22Rv1 (cell line): ENCODE results near the gene RASGEF1B.

Source experiments
- CTCF ChIP-seq: fragments of 450-650 bp; IDR thresholded peaks from 2 replicates; pipeline ENCODE4 v1.5.1; 2017; ENCODE audit warnings: mild to moderate bottlenecking
- ZFX ChIP-seq: fragments of 450-650 bp; IDR thresholded peaks from 2 replicates; pipeline ENCODE4 v1.6.1; 2017; ENCODE audit warnings: antibody characterized with exemption, borderline replicate concordance

DNA sequence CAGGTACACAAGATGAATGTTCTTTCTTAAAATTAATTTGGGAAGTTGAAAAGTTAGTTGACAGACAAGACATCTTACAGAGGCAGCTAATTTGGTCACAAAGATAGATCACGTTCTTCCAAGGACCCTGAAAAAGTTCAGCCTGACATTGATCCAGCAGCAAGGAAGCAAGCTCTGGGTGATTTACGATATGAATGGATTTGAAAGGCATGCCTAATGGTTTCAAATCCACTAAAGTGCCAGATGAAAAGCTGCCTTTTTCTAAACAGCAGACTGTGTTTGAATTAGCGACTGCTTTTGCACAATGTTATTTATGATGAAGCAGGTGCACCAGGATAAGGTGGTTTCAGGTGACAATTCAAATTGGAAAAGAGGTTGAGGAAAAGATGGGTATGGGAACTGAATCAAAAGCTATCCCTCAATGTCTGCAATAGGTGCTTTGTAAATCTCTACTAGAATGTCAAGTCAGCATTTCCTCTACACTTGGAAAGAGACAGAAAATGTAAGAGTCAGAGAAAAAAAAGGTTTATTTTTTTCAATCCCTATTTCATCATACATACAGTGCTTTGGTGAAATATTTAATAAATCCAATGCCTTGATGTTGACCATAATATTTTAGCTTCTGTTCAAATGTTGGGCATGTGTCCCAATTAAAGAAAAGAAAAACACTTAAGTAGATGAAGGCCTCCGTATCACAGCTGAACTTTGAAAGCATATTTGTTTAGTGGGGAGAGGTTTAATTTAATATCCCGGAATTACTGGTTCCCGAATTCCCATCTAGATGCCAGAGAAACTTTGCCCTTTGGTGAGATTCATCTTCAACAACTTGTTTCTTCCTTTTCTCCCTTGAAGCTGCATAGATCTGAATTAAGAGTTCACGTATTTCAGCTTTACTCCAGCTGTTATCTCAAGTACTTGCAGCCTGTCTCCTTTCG is 6.0 kb downstream of the RASGEF1B start:
- TF ChIP-seq CTCF (no peak), ZFX (no peak)
